ENCODE measurements around the gene NTPCR.

NTPCR gene

GRCh38 chr1:232979558-232979957 is 29.1 kb downstream of the NTPCR start:
- Histone ChIP-seq H3K36me3 (ENCODE audit: insufficient read depth, low read length) (peaks cover 8% of the 10 kb centered on the region; the same call in 1 of the 2 replicates), H3K9ac (ENCODE audit: low read depth, low read length) (no peak overlapping the region), H3K4me1 (ENCODE audit: insufficient read depth, low read length) (no peaks in the 10 kb centered on the region), H3K9me3 (ENCODE audit: control insufficient read depth, insufficient read depth, low read length) (no peaks in the 10 kb centered on the region)

DNA sequence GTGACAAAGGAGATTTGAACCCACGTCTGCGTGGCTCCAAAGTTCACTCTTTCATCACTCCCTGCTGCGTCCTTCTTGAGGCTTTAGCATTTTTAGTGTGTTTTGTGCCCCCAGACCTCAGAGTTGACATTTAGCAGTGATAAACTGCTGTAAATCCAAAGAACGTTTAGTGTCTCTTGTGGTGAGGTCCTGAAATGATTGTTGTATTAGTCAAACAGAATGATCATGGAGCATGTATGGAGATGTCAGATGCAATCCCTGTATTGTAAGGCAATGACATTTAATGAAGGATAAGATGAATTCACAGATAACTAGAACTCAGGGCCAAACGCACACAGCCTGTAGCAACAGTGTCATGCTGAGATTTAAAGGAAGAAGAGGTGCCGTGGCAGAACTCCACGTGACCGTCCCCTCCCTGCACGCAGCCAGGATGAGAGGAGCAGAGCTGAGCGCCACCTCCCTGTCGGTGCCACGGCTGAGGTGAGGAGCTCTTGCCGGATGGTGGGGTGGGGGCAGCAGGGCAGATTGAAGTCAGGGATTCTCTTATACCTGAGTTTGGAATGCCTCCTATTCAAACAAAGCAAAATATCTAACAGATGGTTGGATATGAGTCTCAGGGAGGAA is 30.1 kb downstream of the NTPCR start:
- Histone ChIP-seq H3K9me3 (ENCODE audit: control insufficient read depth, insufficient read depth, low read length) (no peaks in the 10 kb centered on the region), H3K4me1 (ENCODE audit: insufficient read depth, low read length) (no peaks in the 10 kb centered on the region), H3K36me3 (ENCODE audit: insufficient read depth, low read length) (peaks cover 8% of the 10 kb centered on the region; the same call in 1 of the 2 replicates), H3K9ac (ENCODE audit: low read depth, low read length) (no peak overlapping the region)

DNA sequence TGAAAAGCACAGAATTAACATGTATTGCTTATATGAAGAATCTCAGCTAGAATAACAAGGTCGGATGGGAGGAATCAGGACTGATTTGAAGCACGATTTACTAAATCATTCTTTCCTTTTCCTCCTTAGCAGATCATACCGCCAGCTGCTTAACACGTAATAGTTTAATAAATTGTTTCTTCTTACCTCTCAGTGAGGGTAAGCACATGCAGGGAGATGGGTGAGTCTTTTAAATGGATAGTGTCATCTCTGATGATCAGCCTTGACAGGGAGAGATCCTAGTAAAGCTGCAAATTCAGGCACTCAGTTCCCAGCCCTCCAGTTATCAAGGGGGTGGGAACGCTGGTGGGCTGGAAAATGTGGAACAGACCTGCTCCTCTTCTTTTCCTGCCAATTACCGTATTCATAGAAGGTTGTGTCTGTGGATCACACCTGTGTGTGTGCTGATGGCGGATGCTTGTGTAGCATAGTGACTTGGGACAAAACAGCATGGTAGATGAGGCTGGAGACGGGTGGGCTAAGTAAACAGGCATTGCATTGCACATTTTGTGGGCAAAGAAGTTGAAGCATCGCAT is 30.7 kb downstream of the NTPCR start:
- H3K9me3 ChIP-seq (ENCODE audit: control insufficient read depth, insufficient read depth, low read length), result no peaks in the 10 kb centered on the region
- H3K36me3 ChIP-seq (ENCODE audit: insufficient read depth, low read length), result peaks cover 8% of the 10 kb centered on the region
- H3K9ac ChIP-seq (ENCODE audit: low read depth, low read length), result no peak overlapping the region
- H3K4me1 ChIP-seq (ENCODE audit: insufficient read depth, low read length), result no peaks in the 10 kb centered on the region

DNA sequence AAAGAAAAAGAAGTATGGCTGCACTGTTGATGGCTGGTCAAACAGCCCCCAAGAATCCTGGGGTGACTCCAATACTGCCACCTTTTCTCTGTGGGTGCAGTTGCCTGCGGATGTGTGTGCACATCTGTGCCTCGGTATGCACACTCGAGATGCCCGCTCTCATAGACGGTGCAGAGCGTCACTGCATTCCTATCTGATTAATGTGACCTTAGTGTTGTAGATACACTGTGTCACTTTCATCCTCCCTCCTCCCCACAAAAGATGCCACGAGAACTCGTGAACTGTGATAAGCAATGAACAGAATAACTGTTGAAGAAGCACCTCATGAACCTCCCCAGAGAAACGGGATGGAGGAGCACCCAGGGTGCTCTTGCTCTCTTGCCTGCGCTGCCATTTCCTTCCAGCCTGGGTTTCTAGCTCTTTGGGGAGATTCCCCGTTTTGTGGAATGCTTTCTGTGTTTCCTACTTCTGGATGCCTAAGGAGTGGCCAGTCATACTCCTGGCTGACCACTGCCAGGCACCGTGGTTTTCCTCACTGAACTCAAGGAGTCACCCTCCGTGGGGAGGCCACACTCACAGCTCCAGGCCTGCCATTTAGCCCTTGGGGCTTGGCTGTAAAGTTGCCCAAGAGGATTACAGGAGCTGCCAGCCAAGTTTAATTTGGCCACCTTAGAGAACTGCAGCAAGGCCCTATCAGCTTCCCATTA is 32.0 kb downstream of the NTPCR start:
- H3K9ac ChIP-seq (ENCODE audit: low read depth, low read length), result no peak overlapping the region
- H3K9me3 ChIP-seq (ENCODE audit: control insufficient read depth, insufficient read depth, low read length), result no peaks in the 10 kb centered on the region
- H3K4me1 ChIP-seq (ENCODE audit: insufficient read depth, low read length), result no peaks in the 10 kb centered on the region
- no peaks in the 10 kb centered on the region; the same call in none of the 2 replicates for H3K36me3 ChIP-seq (ENCODE audit: insufficient read depth, low read length)

GRCh38 chr1:232983375-232983774 is 33.0 kb downstream of the NTPCR start:
- no peak overlapping the region for H3K9ac ChIP-seq (ENCODE audit: low read depth, low read length)
- no peaks in the 10 kb centered on the region; the same call in 1 of the 2 replicates for H3K36me3 ChIP-seq (ENCODE audit: insufficient read depth, low read length)
- H3K9me3 ChIP-seq (ENCODE audit: control insufficient read depth, insufficient read depth, low read length), result no peaks in the 10 kb centered on the region
- H3K4me1 ChIP-seq (ENCODE audit: insufficient read depth, low read length), result no peaks in the 10 kb centered on the region

- H3K9me3 ChIP-seq (ENCODE audit: control insufficient read depth, insufficient read depth, low read length), result no peaks in the 10 kb centered on the region
- H3K4me1 ChIP-seq (ENCODE audit: insufficient read depth, low read length), result no peaks in the 10 kb centered on the region
- H3K9ac ChIP-seq (ENCODE audit: low read depth, low read length), result no peak overlapping the region
- H3K36me3 ChIP-seq (ENCODE audit: insufficient read depth, low read length), result no peaks in the 10 kb centered on the region; the same call in 1 of the 2 replicates
Observed at GRCh38 chr1:232983817-232984567, 33.6 kb downstream of the NTPCR start.

- no peak overlapping the region for H3K9ac ChIP-seq (ENCODE audit: low read depth, low read length)
- no peaks in the 10 kb centered on the region for H3K4me1 ChIP-seq (ENCODE audit: insufficient read depth, low read length)
- H3K9me3 ChIP-seq (ENCODE audit: control insufficient read depth, insufficient read depth, low read length), result no peaks in the 10 kb centered on the region
- no peaks in the 10 kb centered on the region; the same call in 1 of the 2 replicates for H3K36me3 ChIP-seq (ENCODE audit: insufficient read depth, low read length)
Observed at GRCh38 chr1:232984577-232985425, 34.4 kb downstream of the NTPCR start.

- Histone ChIP-seq H3K9ac (ENCODE audit: low read depth, low read length) (no peak overlapping the region), H3K36me3 (ENCODE audit: insufficient read depth, low read length) (no peaks in the 10 kb centered on the region; the same call in 1 of the 2 replicates), H3K9me3 (ENCODE audit: control insufficient read depth, insufficient read depth, low read length) (no peaks in the 10 kb centered on the region), H3K4me1 (ENCODE audit: insufficient read depth, low read length) (no peaks in the 10 kb centered on the region)
Observed at GRCh38 chr1:232985882-232986526, 35.6 kb downstream of the NTPCR start.

GRCh38 chr1:232986527-232986922 is 36.1 kb downstream of the NTPCR start:
- Histone ChIP-seq H3K9me3 (ENCODE audit: control insufficient read depth, insufficient read depth, low read length) (no peaks in the 10 kb centered on the region), H3K36me3 (ENCODE audit: insufficient read depth, low read length) (no peaks in the 10 kb centered on the region; the same call in 1 of the 2 replicates), H3K4me1 (ENCODE audit: insufficient read depth, low read length) (no peaks in the 10 kb centered on the region), H3K9ac (ENCODE audit: low read depth, low read length) (no peak overlapping the region)

DNA sequence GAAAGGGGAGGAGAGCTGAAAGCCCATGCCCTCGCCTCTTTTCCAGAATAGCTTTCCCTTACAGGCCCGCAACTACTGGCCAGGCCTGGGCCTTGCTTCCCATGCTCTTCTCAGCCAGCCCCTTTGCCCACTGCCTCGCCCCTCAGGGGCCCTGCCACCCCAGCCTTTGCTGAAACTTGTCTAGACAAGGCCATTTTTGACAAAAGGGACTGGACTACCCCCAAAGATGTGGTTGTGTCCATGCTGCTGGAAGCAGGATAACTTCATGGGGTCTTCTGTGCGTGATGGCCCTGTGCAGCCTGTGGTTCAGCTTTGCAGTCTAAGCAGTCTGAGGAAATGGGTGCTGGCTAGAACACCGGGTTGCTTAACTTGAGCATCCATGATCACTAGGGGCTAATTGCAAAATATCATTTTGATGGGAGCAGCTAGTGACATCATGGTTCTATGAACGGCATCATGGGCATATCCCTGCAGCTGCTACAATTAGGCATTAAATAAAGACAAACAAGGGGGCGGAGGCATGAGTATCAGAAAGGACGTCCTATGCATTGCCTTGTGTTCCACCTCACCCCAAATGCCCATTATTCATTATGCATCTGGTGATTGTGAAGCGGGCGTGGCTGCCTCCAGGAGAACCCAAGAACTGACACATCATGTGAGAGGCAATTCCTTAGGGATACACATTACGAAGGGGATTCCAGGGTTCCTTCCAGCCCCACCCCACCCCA is 36.8 kb downstream of the NTPCR start:
- Histone ChIP-seq H3K9me3 (ENCODE audit: control insufficient read depth, insufficient read depth, low read length) (no peaks in the 10 kb centered on the region), H3K36me3 (ENCODE audit: insufficient read depth, low read length) (no peaks in the 10 kb centered on the region; the same call in 1 of the 2 replicates), H3K4me1 (ENCODE audit: insufficient read depth, low read length) (no peaks in the 10 kb centered on the region), H3K9ac (ENCODE audit: low read depth, low read length) (no peak overlapping the region)

DNA sequence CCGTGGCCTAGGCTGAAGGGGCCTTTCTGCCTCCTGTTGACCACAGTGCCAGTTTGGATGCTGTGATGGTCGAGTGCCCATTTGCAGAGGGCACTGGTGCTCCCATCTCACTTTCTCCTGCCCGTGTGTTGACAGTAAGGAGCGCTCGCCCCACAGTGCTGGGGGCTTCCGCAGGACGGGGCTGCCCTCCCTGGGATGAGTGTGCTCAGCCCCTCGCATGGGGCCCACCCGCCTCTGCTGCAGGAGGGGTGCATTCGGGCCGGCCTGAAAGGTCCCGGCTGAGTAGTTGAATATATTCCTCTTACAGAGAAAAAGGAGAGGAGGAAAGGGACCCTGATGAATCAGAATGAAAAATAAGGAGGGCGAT is 37.3 kb downstream of the NTPCR start:
- Histone ChIP-seq H3K9ac (ENCODE audit: low read depth, low read length) (no peak overlapping the region), H3K36me3 (ENCODE audit: insufficient read depth, low read length) (peaks cover 4% of the 10 kb centered on the region; the same call in 1 of the 2 replicates), H3K9me3 (ENCODE audit: control insufficient read depth, insufficient read depth, low read length) (no peaks in the 10 kb centered on the region), H3K4me1 (ENCODE audit: insufficient read depth, low read length) (no peaks in the 10 kb centered on the region)

DNA sequence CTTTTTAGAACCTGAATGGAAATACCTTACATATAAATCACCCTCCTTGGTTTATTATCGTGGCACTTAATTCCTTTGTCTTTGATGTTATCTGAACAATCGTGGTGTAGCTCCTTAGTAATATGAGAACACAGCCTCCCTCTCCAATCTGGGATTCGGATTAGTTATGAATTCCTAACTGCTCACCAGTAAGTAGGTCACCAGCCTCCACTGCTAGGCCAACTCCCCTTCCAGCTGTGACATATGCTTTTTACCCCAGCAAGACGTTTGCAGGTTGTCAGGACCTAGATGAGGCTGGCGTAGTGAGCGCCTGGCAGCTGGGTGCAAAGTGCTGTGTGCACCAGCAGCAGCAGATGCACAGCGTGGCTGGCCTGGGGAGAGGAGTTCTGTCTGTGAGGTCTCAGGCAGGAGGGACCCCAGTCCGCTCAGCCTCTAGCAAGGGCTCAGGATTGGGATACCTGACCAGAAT is 38.2 kb downstream of the NTPCR start:
- H3K9ac ChIP-seq (ENCODE audit: low read depth, low read length), result no peak overlapping the region
- H3K4me1 ChIP-seq (ENCODE audit: insufficient read depth, low read length), result no peaks in the 10 kb centered on the region
- peaks cover 5% of the 10 kb centered on the region; the same call in 1 of the 2 replicates for H3K36me3 ChIP-seq (ENCODE audit: insufficient read depth, low read length)
- H3K9me3 ChIP-seq (ENCODE audit: control insufficient read depth, insufficient read depth, low read length), result no peaks in the 10 kb centered on the region; the same call in 1 of the 2 replicates
